Hepatocyte (in vitro differentiated cells): ENCODE measurements around the gene SV2C.

ENCODE experiments used
- EZH2 ChIP-seq: fragments of 200-600 bp; sonication (generic); IDR thresholded peaks from 2 replicates; pipeline ENCODE4 v1.6.1; 2016; ENCODE audit warnings: antibody characterized with exemption, mild to moderate bottlenecking, borderline replicate concordance
- TF ChIP-seq, protein P1 (sequence below): fragments of 200-600 bp; sonication (generic); IDR thresholded peaks from 2 replicates; pipeline ENCODE4 v1.5.1; 2016; ENCODE audit warnings: antibody characterized with exemption, mild to moderate bottlenecking; ENCODE audit not compliant: poor library complexity

DNA sequence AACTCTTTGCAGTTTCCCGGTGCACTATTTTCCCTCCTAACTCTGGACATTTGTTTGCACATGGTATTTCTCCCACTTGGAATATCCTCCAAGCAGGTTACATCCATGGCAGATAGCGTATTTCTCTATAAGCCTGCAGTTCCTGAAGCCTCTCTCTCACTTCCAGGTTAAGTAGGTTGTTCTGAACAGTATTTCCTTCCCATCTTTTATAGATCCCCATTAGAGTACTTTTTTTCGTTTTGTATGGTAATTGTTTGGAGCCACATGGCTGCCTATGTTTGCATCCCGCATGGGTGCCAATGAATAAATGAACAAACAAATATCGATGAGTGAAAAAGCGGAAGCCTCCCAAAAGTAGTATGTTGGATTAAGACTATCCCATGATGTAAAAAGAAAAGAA is 206.5 kb downstream of the SV2C start:
- TF ChIP-seq, protein P1, sequence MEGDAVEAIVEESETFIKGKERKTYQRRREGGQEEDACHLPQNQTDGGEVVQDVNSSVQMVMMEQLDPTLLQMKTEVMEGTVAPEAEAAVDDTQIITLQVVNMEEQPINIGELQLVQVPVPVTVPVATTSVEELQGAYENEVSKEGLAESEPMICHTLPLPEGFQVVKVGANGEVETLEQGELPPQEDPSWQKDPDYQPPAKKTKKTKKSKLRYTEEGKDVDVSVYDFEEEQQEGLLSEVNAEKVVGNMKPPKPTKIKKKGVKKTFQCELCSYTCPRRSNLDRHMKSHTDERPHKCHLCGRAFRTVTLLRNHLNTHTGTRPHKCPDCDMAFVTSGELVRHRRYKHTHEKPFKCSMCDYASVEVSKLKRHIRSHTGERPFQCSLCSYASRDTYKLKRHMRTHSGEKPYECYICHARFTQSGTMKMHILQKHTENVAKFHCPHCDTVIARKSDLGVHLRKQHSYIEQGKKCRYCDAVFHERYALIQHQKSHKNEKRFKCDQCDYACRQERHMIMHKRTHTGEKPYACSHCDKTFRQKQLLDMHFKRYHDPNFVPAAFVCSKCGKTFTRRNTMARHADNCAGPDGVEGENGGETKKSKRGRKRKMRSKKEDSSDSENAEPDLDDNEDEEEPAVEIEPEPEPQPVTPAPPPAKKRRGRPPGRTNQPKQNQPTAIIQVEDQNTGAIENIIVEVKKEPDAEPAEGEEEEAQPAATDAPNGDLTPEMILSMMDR, result no peak
- no peak for TF ChIP-seq EZH2
